ENCODE data around the gene LIMS1. TPM values are rescaled to one million over a fixed set of nuclear protein-coding genes. Genes with fewer than 3 reads are reported as not detected.

The LIMS1 gene
- total and polyA plus RNA-seq, 2 donors (not counting 1 experiment from before 2014, with no cell fraction given) = 14.0 to 22.1 TPM

DNA sequence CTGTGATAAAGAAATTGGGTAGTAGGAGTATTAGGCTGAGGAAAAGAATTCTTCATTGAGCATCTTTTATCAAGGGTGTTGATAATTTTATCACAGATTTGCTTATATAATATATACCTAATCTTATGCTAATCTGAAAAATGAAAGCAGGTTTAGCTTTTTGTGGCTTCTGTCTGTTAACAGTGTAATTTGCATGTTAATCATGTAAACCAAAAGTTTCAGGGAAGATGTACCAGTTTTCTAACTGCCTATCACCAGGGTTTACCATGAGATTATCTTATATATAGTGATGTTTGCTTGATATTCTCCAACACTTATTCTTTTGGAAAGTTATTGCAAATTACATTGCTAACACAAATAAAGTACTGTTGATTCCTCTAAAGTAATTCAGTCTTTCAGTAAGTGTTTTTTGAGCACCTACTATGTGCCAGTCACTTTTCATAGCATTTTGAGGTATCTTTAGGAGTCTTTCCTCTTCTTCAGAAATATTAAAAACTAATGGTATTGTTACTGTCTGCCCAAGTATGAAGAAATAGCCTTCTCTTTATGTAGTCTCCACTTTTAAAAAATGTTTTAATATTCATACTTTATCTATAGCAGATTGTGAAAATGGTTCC, 43.7 kb upstream of the LIMS1 start:
- H3K36me3 ChIP-seq (replicated peaks in 1 of 2; ENCODE audit: control extremely low read depth in 1 of 2, control insufficient read depth in 1 of 2, extremely low read depth in 1 of 2, insufficient read depth in 2 of 2, low read length in 1 of 2) = peaks cover 20 to 59% of the 10 kb centered on the region in 2 experiments
- CTCF ChIA-PET = no interaction called here

DNA sequence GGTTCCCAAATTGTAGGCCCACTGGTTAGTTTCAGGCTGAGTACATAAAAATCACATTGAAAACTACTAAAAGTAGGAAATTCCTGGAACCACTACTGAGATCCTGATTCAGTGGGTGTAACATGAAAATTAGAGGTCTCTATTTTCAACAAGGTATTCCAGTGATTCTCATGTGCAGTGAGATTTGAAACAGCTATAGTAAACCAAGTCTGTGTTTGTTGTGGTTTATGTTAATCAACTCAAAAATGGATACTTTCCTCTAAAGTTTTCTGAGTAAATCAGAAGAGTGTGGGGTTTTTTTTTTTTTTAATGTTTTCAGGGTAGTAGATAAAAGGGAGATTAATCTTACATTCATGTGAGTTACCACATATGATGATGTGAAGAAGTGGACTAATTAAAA, 42.4 kb upstream of the LIMS1 start:
- Mint-ChIP-seq H3K4me3 (no peak overlapping the region), H3K27ac (no peak overlapping the region), H3K4me1 (no peaks in the 10 kb centered on the region), H3K27me3 (no peaks in the 10 kb centered on the region), H3K9me3 (ENCODE audit: insufficient read depth) (no peaks in the 10 kb centered on the region)
- Histone ChIP-seq H3K4me2 (replicated peaks; ENCODE audit: low read depth, low read length, poor library complexity, severe bottlenecking) (no peak overlapping the region), H3K4me1 (ENCODE audit: control insufficient read depth in 2 of 2, insufficient read depth in 2 of 2, low read length in 2 of 2) (no peaks in the 10 kb centered on the region), H3K79me2 (ENCODE audit: control insufficient read depth, insufficient read depth, low read length) (no peaks in the 10 kb centered on the region), H3K9ac (ENCODE audit: low read length) (no peak overlapping the region), H2AFZ (ENCODE audit: insufficient read depth, low read depth, low read length, poor library complexity, severe bottlenecking) (no peak overlapping the region), H3K36me3 (replicated peaks in 1 of 2; ENCODE audit: control extremely low read depth in 1 of 2, control insufficient read depth in 1 of 2, extremely low read depth in 1 of 2, insufficient read depth in 2 of 2, low read length in 1 of 2) (peaks cover 17 to 53% of the 10 kb centered on the region in 2 experiments), H3K27ac (ENCODE audit: low read length in 2 of 2) (no peak overlapping the region), H3K9me3 (ENCODE audit: control extremely low read depth in 1 of 3, control insufficient read depth in 2 of 3, insufficient read depth in 1 of 3, low read length in 2 of 3) (no peaks in the 10 kb centered on the region), H3K4me3 (ENCODE audit: control extremely low read depth in 1 of 5, extremely low read depth in 1 of 5, insufficient read depth in 1 of 5, low read depth in 2 of 5, low read length in 4 of 5) (no peak overlapping the region), H3K27me3 (replicated peaks in 1 of 4; ENCODE audit: control extremely low read depth in 1 of 4, control insufficient read depth in 3 of 4, insufficient read depth in 4 of 4, low read length in 3 of 4) (no peaks in the 10 kb centered on the region), H4K20me1 (ENCODE audit: control insufficient read depth, insufficient read depth, low read length, poor library complexity, severe bottlenecking) (no peaks in the 10 kb centered on the region)
- ATAC-seq (ENCODE audit: low read depth) = no peak
- ChIA-PET CTCF (no interaction called here), POLR2A (no interaction called here)
- no peak for DNase-seq
- TF ChIP-seq, protein P1, sequence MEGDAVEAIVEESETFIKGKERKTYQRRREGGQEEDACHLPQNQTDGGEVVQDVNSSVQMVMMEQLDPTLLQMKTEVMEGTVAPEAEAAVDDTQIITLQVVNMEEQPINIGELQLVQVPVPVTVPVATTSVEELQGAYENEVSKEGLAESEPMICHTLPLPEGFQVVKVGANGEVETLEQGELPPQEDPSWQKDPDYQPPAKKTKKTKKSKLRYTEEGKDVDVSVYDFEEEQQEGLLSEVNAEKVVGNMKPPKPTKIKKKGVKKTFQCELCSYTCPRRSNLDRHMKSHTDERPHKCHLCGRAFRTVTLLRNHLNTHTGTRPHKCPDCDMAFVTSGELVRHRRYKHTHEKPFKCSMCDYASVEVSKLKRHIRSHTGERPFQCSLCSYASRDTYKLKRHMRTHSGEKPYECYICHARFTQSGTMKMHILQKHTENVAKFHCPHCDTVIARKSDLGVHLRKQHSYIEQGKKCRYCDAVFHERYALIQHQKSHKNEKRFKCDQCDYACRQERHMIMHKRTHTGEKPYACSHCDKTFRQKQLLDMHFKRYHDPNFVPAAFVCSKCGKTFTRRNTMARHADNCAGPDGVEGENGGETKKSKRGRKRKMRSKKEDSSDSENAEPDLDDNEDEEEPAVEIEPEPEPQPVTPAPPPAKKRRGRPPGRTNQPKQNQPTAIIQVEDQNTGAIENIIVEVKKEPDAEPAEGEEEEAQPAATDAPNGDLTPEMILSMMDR (IDR thresholded peaks at IDR 0.05) = no peak
- no peak for TF ChIP-seq EZH2 (IDR thresholded peaks at IDR 0.05; ENCODE audit: borderline replicate concordance, insufficient read depth, low read depth, low read length, poor library complexity, severe bottlenecking)
- intact Hi-C loops (cut with micrococcal nuclease) = no loop called here

More for the DNA sequence above, 43.7 kb upstream of the LIMS1 start:
- Mint-ChIP-seq H3K27ac (no peak overlapping the region), H3K4me1 (no peaks in the 10 kb centered on the region), H3K27me3 (no peaks in the 10 kb centered on the region), H3K4me3 (no peak overlapping the region), H3K9me3 (ENCODE audit: insufficient read depth) (no peaks in the 10 kb centered on the region)
- H3K4me2 ChIP-seq (replicated peaks; ENCODE audit: low read depth, low read length, poor library complexity, severe bottlenecking) = no peak overlapping the region
- H2AFZ ChIP-seq (ENCODE audit: insufficient read depth, low read depth, low read length, poor library complexity, severe bottlenecking) = no peak overlapping the region
- H3K27me3 ChIP-seq (replicated peaks in 1 of 4; ENCODE audit: control extremely low read depth in 1 of 4, control insufficient read depth in 3 of 4, insufficient read depth in 4 of 4, low read length in 3 of 4) = no peaks in the 10 kb centered on the region
- DNase-seq (no peak), ATAC-seq (ENCODE audit: low read depth) (no peak)
- POLR2A ChIA-PET = no interaction called here
- no peak for TF ChIP-seq EZH2 (IDR thresholded peaks at IDR 0.05; ENCODE audit: borderline replicate concordance, insufficient read depth, low read depth, low read length, poor library complexity, severe bottlenecking)
- TF ChIP-seq, protein P1 (IDR thresholded peaks at IDR 0.05) = no peak
- no peak overlapping the region for H3K9ac ChIP-seq (ENCODE audit: low read length)
- H3K4me3 ChIP-seq (ENCODE audit: control extremely low read depth in 1 of 5, extremely low read depth in 1 of 5, insufficient read depth in 1 of 5, low read depth in 2 of 5, low read length in 4 of 5) = no peak overlapping the region
- no peaks in the 10 kb centered on the region for H3K4me1 ChIP-seq (ENCODE audit: control insufficient read depth in 2 of 2, insufficient read depth in 2 of 2, low read length in 2 of 2)
- H3K27ac ChIP-seq (ENCODE audit: low read length in 2 of 2) = no peak overlapping the region
- no peaks in the 10 kb centered on the region for H3K79me2 ChIP-seq (ENCODE audit: control insufficient read depth, insufficient read depth, low read length)
- H3K9me3 ChIP-seq (ENCODE audit: control extremely low read depth in 1 of 3, control insufficient read depth in 2 of 3, insufficient read depth in 1 of 3, low read length in 2 of 3) = no peaks in the 10 kb centered on the region
- H4K20me1 ChIP-seq (ENCODE audit: control insufficient read depth, insufficient read depth, low read length, poor library complexity, severe bottlenecking) = no peaks in the 10 kb centered on the region
- intact Hi-C loops (cut with micrococcal nuclease) = no loop called here

Data from B cell (primary cell).